ENCODE data around the gene IGSF6.

DNA sequence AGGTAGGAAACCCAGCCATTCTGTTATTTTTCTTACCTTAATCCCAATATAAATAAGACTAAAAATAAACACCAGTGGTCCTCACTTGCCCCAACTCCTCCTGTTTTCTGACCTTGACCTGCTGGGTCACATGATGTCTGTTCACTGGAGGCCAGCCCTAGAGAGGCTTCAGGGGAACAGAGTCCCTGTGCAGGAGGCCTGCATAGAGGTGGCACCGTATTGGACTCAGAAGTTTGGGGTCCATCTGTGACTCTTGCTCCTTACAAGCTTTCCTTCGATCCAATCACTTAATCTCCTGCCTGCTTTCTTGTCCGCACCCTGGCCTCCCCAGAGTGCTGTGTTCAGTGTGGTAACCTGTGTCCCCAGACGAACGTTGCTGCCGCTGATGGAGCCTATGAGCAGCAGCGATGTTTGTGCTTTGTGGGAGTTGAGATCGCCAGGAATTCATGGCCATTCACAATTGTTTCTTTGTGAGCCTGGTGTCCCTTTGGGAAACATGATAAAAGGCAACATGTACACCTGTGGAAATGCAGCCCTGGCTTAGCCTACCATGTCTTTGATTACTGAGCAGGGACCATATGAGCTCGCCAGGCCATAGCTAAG lies 4.7 kb downstream of the IGSF6 start:
- TF ChIP-seq BHLHE40 (IDR thresholded peaks at IDR 0.05; ENCODE audit: low read depth, low read length) (no peak), CHD1 (IDR thresholded peaks at IDR 0.05; ENCODE audit: low read depth, low read length) (no peak), POLR2A (IDR thresholded peaks at IDR 0.05; ENCODE audit: low read depth, low read length) (no peak), RAD21 (IDR thresholded peaks at IDR 0.05; ENCODE audit: low read length) (no peak), MAFK (IDR thresholded peaks at IDR 0.05; ENCODE audit: low read depth, low read length) (no peak), CEBPB (IDR thresholded peaks at IDR 0.05; ENCODE audit: low read depth, low read length) (no peak), RFX5 (IDR thresholded peaks at IDR 0.05; ENCODE audit: low read depth, low read length) (no peak), MAZ (IDR thresholded peaks at IDR 0.05; ENCODE audit: borderline replicate concordance, low read depth, low read length) (no peak), SMC3 (IDR thresholded peaks at IDR 0.05; ENCODE audit: low read depth, low read length) (no peak), FOS (IDR thresholded peaks at IDR 0.05; ENCODE audit: low read depth, low read length) (no peak), MXI1 (IDR thresholded peaks at IDR 0.05; ENCODE audit: borderline replicate concordance, low read depth, low read length) (no peak)
- TF ChIP-seq, protein P1, sequence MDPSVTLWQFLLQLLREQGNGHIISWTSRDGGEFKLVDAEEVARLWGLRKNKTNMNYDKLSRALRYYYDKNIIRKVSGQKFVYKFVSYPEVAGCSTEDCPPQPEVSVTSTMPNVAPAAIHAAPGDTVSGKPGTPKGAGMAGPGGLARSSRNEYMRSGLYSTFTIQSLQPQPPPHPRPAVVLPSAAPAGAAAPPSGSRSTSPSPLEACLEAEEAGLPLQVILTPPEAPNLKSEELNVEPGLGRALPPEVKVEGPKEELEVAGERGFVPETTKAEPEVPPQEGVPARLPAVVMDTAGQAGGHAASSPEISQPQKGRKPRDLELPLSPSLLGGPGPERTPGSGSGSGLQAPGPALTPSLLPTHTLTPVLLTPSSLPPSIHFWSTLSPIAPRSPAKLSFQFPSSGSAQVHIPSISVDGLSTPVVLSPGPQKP (IDR thresholded peaks at IDR 0.05; ENCODE audit: borderline replicate concordance, low read depth, low read length) = no peak
- TF ChIP-seq, protein P2, sequence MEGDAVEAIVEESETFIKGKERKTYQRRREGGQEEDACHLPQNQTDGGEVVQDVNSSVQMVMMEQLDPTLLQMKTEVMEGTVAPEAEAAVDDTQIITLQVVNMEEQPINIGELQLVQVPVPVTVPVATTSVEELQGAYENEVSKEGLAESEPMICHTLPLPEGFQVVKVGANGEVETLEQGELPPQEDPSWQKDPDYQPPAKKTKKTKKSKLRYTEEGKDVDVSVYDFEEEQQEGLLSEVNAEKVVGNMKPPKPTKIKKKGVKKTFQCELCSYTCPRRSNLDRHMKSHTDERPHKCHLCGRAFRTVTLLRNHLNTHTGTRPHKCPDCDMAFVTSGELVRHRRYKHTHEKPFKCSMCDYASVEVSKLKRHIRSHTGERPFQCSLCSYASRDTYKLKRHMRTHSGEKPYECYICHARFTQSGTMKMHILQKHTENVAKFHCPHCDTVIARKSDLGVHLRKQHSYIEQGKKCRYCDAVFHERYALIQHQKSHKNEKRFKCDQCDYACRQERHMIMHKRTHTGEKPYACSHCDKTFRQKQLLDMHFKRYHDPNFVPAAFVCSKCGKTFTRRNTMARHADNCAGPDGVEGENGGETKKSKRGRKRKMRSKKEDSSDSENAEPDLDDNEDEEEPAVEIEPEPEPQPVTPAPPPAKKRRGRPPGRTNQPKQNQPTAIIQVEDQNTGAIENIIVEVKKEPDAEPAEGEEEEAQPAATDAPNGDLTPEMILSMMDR (conservative IDR thresholded peaks at IDR 0.05; ENCODE audit: low read depth, low read length) = no peak

All from IMR-90 (cell line).